Stomach (tissue), 4 donors: Measurements from ENCODE around the gene TMEM138.

Experiments
- CTCF ChIP-seq, 7 experiments: fragments of 450-650 bp in 4 of 7; fragments of 200-600 bp in 3 of 7; sonication (generic) in 3 of 7; IDR thresholded peaks; one replicate each; pipeline ENCODE4 v1.5.1; 2016 to 2019; ENCODE audit warnings: antibody characterized with exemption in 7 of 7, control low read depth in 2 of 7, mild to moderate bottlenecking in 1 of 7
- POLR2A ChIP-seq, 4 donors: fragments of 450-650 bp; IDR thresholded peaks; one replicate each; pipeline ENCODE4 v1.6.1; 2016; ENCODE audit warnings: antibody characterized with exemption in 4 of 4, control low read depth in 2 of 4, mild to moderate bottlenecking in 1 of 4, moderate library complexity in 1 of 4

DNA sequence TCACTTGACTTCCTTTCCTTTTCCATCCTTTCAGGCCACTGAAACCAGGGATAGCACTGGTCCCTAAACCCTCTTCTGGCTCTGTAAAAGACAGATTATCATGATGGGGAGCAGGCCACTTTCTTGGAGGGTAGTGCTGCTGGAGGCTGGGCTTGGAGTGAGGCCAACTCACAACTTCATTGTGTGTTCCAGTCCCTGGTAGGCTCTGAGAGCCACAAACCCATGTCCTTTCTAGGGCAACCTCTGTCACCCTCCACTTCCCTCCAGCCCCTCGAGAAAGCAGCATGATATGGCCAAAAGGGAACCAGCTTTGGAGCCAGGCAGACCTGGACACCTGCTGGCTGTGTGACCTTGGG lies 26.8 kb upstream of the TMEM138 start:
- no peak for TF ChIP-seq CTCF (IDR thresholded peaks at IDR 0.05)
- no peak for TF ChIP-seq POLR2A (IDR thresholded peaks at IDR 0.05)
